Right lobe of liver (tissue), 6 donors: ENCODE data around the gene PIP5K1B. TPM values are rescaled to one million over a fixed set of nuclear protein-coding genes. Genes with fewer than 3 reads are reported as not detected.
A peak's percentile ranks its signal among the peaks of the same experiment; 100 is the strongest.

Experiments used
- ATAC-seq, 4 donors: fragments of 200-7000 bp; cut with Tn5 transposase; one replicate each; pipeline ENCODE4 v1.9.1; 2020; ENCODE audit warnings: mild to moderate bottlenecking in 4 of 4, moderate library complexity in 4 of 4
- DNase-seq, 3 donors: peaks; one replicate each; pipeline ENCODE4 v3.0.0-alpha.2; 2020
- H3K27ac ChIP-seq, 3 donors: fragments of 200-600 bp; one replicate each; pipeline ENCODE4 v1.8.0; 2022
- H3K27me3 ChIP-seq, 2 donors: fragments of 200-600 bp; one replicate each; pipeline ENCODE4 v1.8.0; 2022
- H3K36me3 ChIP-seq, 4 donors: fragments of 200-600 bp; sonication (generic) in 1 of 4; one replicate each; pipeline versions ENCODE4 v1.5.1 to v1.8.0; 2017 to 2022; ENCODE audit warnings: control low read depth in 1 of 4
- H3K4me1 ChIP-seq, 4 donors: fragments of 200-600 bp; sonication (generic) in 1 of 4; one replicate each; pipeline versions ENCODE4 v1.5.1 to v1.8.0; 2017 to 2022; ENCODE audit warnings: control low read depth in 1 of 4
- H3K4me3 ChIP-seq, 3 donors: fragments of 200-600 bp; one replicate each; pipeline ENCODE4 v1.8.0; 2022
- H3K9me3 ChIP-seq, 4 donors: fragments of 200-600 bp; sonication (generic) in 1 of 4; one replicate each; pipeline versions ENCODE4 v1.5.1 to v1.8.0; 2017 to 2022; ENCODE audit warnings: control low read depth in 1 of 4
- CTCF ChIP-seq, 4 donors: fragments of 200-600 bp in 3 of 4; fragments of 450-650 bp in 1 of 4; IDR thresholded peaks; one replicate each; pipeline versions ENCODE4 v1.5.1 to v1.8.0; 2016 to 2022; ENCODE audit warnings: antibody characterized with exemption in 4 of 4, mild to moderate bottlenecking in 2 of 4
- POLR2A ChIP-seq: fragments of 450-650 bp; IDR thresholded peaks from one replicate; pipeline ENCODE4 v1.6.1; 2017; ENCODE audit warnings: antibody characterized with exemption, mild to moderate bottlenecking
- WGBS: methylation state at CpG from one replicate; pipeline ENCODE4 v1.1.6; 2018; ENCODE audit warnings: low coverage, low lambda C conversion rate; ENCODE audit not compliant: insufficient coverage; ENCODE audit errors: missing lambda C conversion rate; 5-methylcytosine and 5-hydroxymethylcytosine counted together
- intact Hi-C, 2 donors: fragments of 100-400 bp; cut with DNase I; formaldehyde crosslinking; loops; one replicate each; pipeline versions ENCODE4 v1.11.2 to v1.14.1; 2022
- total RNA-seq, 6 experiments: library from RNA; depleted of rRNA in 2 of 6; stranded (reverse); fragments of >200 nt in 2 of 6; fragmentation: NEBNext Ultra II Directional in 3 of 6; extraction: Animal tissue kit (Norgen Biotek cat#: 25700) in 3 of 6; gene quantifications; one replicate each; pipeline versions ENCODE4 v1.1.0 to v1.2.4, GENCODE V29; 2016 to 2023
- donor health status: DM: no; HTN: yes; CAD: no.
- donor health status: DM: no; HTN: no; CAD: no.
- donor health status: DM: no; HTN: no; CAD: no.
- donor health status: DM: no; HTN: yes; CAD: no.
- donor health status: DM: no; HTN: yes; CAD: no.

The PIP5K1B gene
- total RNA-seq, 6 experiments from 2014 or later = 0.27 to 0.71 TPM; not detected in 4

DNA sequence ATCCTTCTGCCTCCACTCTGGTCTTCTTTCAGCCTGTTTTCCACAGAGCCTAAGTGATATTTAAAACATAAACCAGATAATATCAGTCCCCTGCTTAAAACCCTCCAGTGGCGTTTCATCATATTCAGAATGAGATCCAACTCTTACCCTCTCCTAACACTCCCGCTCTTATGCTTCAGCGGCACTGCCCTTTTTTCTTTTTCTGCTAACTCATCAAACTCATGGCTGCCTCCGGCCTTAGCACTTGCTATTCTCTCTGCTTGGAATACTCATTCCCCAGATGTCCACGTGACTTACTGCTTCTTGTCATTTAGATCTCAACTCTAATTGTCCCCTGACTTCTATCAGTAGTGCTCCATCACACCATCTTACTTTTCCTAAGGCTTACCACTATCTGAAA, 73.6 kb downstream of the PIP5K1B start:
- no peaks in the 10 kb centered on the region for H3K27me3 ChIP-seq
- intact Hi-C loops = loop anchor here in 1 of 2 donors (10.0 kb wide), 1 partner anchor 64 kb away; no protein-coding TSS in a partner anchor
- ATAC-seq (no peak), DNase-seq (no peak)
- WGBS = 89% methylated on average over 5 of the region's 5 CpGs
- TF ChIP-seq POLR2A (no peak), CTCF (IDR thresholded peaks at IDR 0.05) (no peak)
- peaks cover 0 to 34% (median 9%) of the 10 kb centered on the region in 4 donors for H3K4me1 ChIP-seq
- no peaks in the 10 kb centered on the region for H3K36me3 ChIP-seq
- no peaks in the 10 kb centered on the region for H3K9me3 ChIP-seq
- H3K27ac ChIP-seq = no peak overlapping the region
- no peak overlapping the region for H3K4me3 ChIP-seq

GRCh38 chr9:68779558-68780379, 74.7 kb downstream of the PIP5K1B start:
- peak; percentile 94 to 95 (median 94) for DNase-seq
- H3K36me3 ChIP-seq = no peaks in the 10 kb centered on the region
- peak overlapping the region; percentile 78 to 83 (median 79) for H3K4me3 ChIP-seq
- no peaks in the 10 kb centered on the region for H3K9me3 ChIP-seq
- peak; percentile 92 to 96 (median 93) for ATAC-seq
- WGBS = under 1% methylated on average over 36 of the region's 65 CpGs
- H3K27ac ChIP-seq = peak overlapping the region; percentile 80 to 88 (median 81)
- intact Hi-C loops = loop anchor here in 1 of 2 donors (10.0 kb wide), 1 partner anchor 65 kb away; no protein-coding TSS in a partner anchor
- peaks cover 0 to 34% (median 9%) of the 10 kb centered on the region in 4 donors for H3K4me1 ChIP-seq
- H3K27me3 ChIP-seq = no peaks in the 10 kb centered on the region
- TF ChIP-seq POLR2A (peak; percentile 90), CTCF (IDR thresholded peaks at IDR 0.05) (peak in 3 of 4 donors; percentile 29 to 42 (median 42))

DNA sequence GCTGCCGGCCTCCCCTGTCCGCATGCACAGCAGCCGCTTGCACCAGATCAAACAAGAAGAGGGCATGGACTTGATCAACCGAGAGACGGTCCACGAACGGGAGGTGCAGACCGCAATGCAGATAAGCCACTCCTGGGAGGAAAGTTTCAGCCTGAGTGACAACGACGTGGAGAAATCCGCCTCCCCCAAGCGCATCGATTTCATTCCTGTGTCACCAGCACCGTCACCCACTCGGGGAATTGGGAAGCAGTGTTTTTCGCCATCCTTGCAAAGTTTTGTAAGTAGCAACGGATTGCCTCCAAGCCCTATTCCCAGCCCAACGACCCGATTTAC, 75.3 kb downstream of the PIP5K1B start:
- WGBS = under 1% methylated on average over 15 of the region's 19 CpGs
- DNase-seq (no peak), ATAC-seq (no peak)
- Histone ChIP-seq H3K27me3 (no peaks in the 10 kb centered on the region), H3K4me1 (peaks cover 0 to 34% (median 9%) of the 10 kb centered on the region in 4 donors), H3K9me3 (no peaks in the 10 kb centered on the region), H3K4me3 (peak overlapping the region; percentile 78 to 83 (median 79)), H3K27ac (peak overlapping the region; percentile 80 to 88 (median 81)), H3K36me3 (no peaks in the 10 kb centered on the region)
- TF ChIP-seq POLR2A = no peak
- TF ChIP-seq CTCF (IDR thresholded peaks at IDR 0.05) = no peak
- intact Hi-C loops = no loop called here

- no peak for DNase-seq
- Histone ChIP-seq H3K27ac (peak overlapping the region; percentile 80 to 88 (median 81)), H3K4me1 (peaks cover 0 to 34% (median 9%) of the 10 kb centered on the region in 4 donors), H3K9me3 (no peaks in the 10 kb centered on the region), H3K27me3 (no peaks in the 10 kb centered on the region), H3K4me3 (peak overlapping the region; percentile 78 to 83 (median 79)), H3K36me3 (no peaks in the 10 kb centered on the region)
- peak in 1 of 4 donors; percentile 4 for ATAC-seq
- 4% methylated on average over 3 of the region's 7 CpGs for WGBS
- intact Hi-C loops = no loop called here
- no peak for TF ChIP-seq CTCF (IDR thresholded peaks at IDR 0.05)
- TF ChIP-seq POLR2A = no peak
These were observed 75.7 kb downstream of the PIP5K1B start for GRCh38 chr9:68780720-68781119.
